CD14-positive monocyte (primary cell): ENCODE measurements around the gene FNIP1. TPM values are rescaled to one million over a fixed set of nuclear protein-coding genes. Genes with fewer than 3 reads are reported as not detected.
"Not testable (repeated sequence)": the region's sequence is repeated elsewhere in the genome, so short reads cannot be mapped to it uniquely, and the experiment has no call there.

Source experiments
- DNase-seq, 3 donors: peaks; one replicate each; pipeline ENCODE4 v3.0.0-alpha.2; 2011 to 2022
- H2AFZ ChIP-seq: 2 replicates; pipeline ENCODE4 v1.6.0; 2012; ENCODE audit warnings: mild to moderate bottlenecking, low read depth, low read length, inconsistent platforms; ENCODE audit not compliant: insufficient read depth, poor library complexity, severe bottlenecking
- H3K27ac ChIP-seq, 2 donors: 1 replicate in 1 of 2; 2 replicates in 1 of 2; pipeline ENCODE4 v1.5.1; 2012 to 2013; ENCODE audit warnings: low read length in 2 of 2, control low read depth in 1 of 2, inconsistent platforms in 1 of 2, low read depth in 1 of 2, mild to moderate bottlenecking in 1 of 2
- H3K27me3 ChIP-seq, 2 donors: one replicate each; pipeline versions ENCODE4 v1.6.0 to v1.6.1; 2011 to 2013; ENCODE audit warnings: low read length in 2 of 2; ENCODE audit not compliant: control insufficient read depth in 2 of 2, insufficient read depth in 2 of 2
- H3K36me3 ChIP-seq, 2 donors: replicated peaks in 1 of 2; 1 replicate in 1 of 2; 2 replicates in 1 of 2; pipeline versions ENCODE4 v1.5.1 to v1.6.1; 2012 to 2013; ENCODE audit warnings: low read length in 2 of 2, control low read depth in 1 of 2, inconsistent platforms in 1 of 2, mild to moderate bottlenecking in 1 of 2; ENCODE audit not compliant: insufficient read depth in 2 of 2, control insufficient read depth in 1 of 2
- H3K4me1 ChIP-seq, 2 donors: 1 replicate in 1 of 2; 2 replicates in 1 of 2; pipeline versions ENCODE4 v1.5.1 to v1.6.1; 2012 to 2013; ENCODE audit warnings: low read length in 2 of 2, control low read depth in 1 of 2, inconsistent platforms in 1 of 2, mild to moderate bottlenecking in 1 of 2, moderate library complexity in 1 of 2; ENCODE audit not compliant: insufficient read depth in 2 of 2, control insufficient read depth in 1 of 2
- H3K4me2 ChIP-seq: replicated peaks from 2 replicates; pipeline ENCODE3; 2012; ENCODE audit warnings: low read length, moderate library complexity, mild to moderate bottlenecking; ENCODE audit not compliant: poor library complexity, severe bottlenecking; ENCODE audit errors: extremely low read depth
- H3K4me3 ChIP-seq, 3 experiments: fragments of 200-600 bp in 1 of 3; sonication (generic) in 1 of 3; replicated peaks in 1 of 3; 1 replicate in 2 of 3; 2 replicates in 1 of 3; pipeline ENCODE4 v1.5.1; 2011 to 2013; ENCODE audit warnings: low read length in 3 of 3, mild to moderate bottlenecking in 3 of 3, control low read depth in 2 of 3, low read depth in 2 of 3, inconsistent platforms in 1 of 3, moderate library complexity in 1 of 3
- H3K79me2 ChIP-seq: 2 replicates; pipeline ENCODE4 v1.6.0; 2012; ENCODE audit warnings: mild to moderate bottlenecking, control low read depth, inconsistent platforms, low read length, moderate library complexity; ENCODE audit not compliant: insufficient read depth
- H3K9ac ChIP-seq: 2 replicates; pipeline ENCODE4 v1.6.0; 2017; ENCODE audit warnings: low read length, mild to moderate bottlenecking; ENCODE audit not compliant: insufficient read depth, poor library complexity, severe bottlenecking
- H3K9me3 ChIP-seq, 2 donors: replicated peaks in 1 of 2; 1 replicate in 1 of 2; 2 replicates in 1 of 2; pipeline versions ENCODE4 v1.5.1 to v1.6.1; 2012 to 2013; ENCODE audit warnings: low read length in 2 of 2, control low read depth in 1 of 2; ENCODE audit not compliant: control insufficient read depth in 1 of 2, insufficient read depth in 1 of 2
- H4K20me1 ChIP-seq: 2 replicates; pipeline ENCODE4 v1.6.0; 2012; ENCODE audit warnings: mild to moderate bottlenecking, low read length, control low read depth, moderate library complexity; ENCODE audit not compliant: insufficient read depth
- H3K27ac Mint-ChIP-seq, 7 donors: one replicate each; pipeline ENCODE4 v1.8.0; 2020; ENCODE audit warnings: mild to moderate bottlenecking in 7 of 7, mixed read lengths in 7 of 7, moderate library complexity in 6 of 7, inconsistent platforms in 2 of 7
- H3K27me3 Mint-ChIP-seq, 3 donors: one replicate each; pipeline ENCODE4 v1.8.0; 2021 to 2022; ENCODE audit warnings: low read depth in 3 of 3, mild to moderate bottlenecking in 3 of 3, mixed read lengths in 3 of 3, moderate library complexity in 3 of 3, inconsistent platforms in 1 of 3
- H3K36me3 Mint-ChIP-seq, 2 donors: one replicate each; pipeline ENCODE4 v1.8.0; 2020; ENCODE audit warnings: mixed read lengths in 2 of 2, inconsistent platforms in 1 of 2, mild to moderate bottlenecking in 1 of 2
- H3K4me1 Mint-ChIP-seq: one replicate; pipeline ENCODE4 v1.8.0; 2020; ENCODE audit warnings: mild to moderate bottlenecking, mixed read lengths
- H3K4me3 Mint-ChIP-seq, 2 donors: one replicate each; pipeline ENCODE4 v1.8.0; 2020; ENCODE audit warnings: mild to moderate bottlenecking in 2 of 2, mixed read lengths in 2 of 2, moderate library complexity in 1 of 2
- H3K9me3 Mint-ChIP-seq, 7 donors: one replicate each; pipeline ENCODE4 v1.8.0; 2020 to 2022; ENCODE audit warnings: mixed read lengths in 7 of 7, mild to moderate bottlenecking in 6 of 7, moderate library complexity in 6 of 7, inconsistent platforms in 2 of 7
- CTCF ChIP-seq: fragments of 200-600 bp; IDR thresholded peaks from one replicate; pipeline ENCODE4 v1.8.0; 2022; ENCODE audit warnings: antibody characterized with exemption, mild to moderate bottlenecking
- WGBS: methylation state at CpG from one replicate; pipeline ENCODE4 v1.1.5; 2013; ENCODE audit warnings: missing lambda C conversion rate; ENCODE audit not compliant: insufficient coverage; 5-methylcytosine and 5-hydroxymethylcytosine counted together
- intact Hi-C, 2 donors: fragments of 100-400 bp; cut with micrococcal nuclease; formaldehyde crosslinking; loops; one replicate each; pipeline versions ENCODE4 v1.15.0 to v1.15.1; 2023
- polyA plus RNA-seq, 3 donors: library from polyadenylated mRNA; depleted of rRNA in 1 of 3; unstranded in 2 of 3; stranded (reverse) in 1 of 3; fragments of 300-500 nt in 2 of 3; fragments of >200 nt in 1 of 3; fragmentation: Illumina TruSeq in 2 of 3; gene quantifications; 1 replicate in 2 of 3; 2 replicates in 1 of 3; pipeline ENCODE4 v1.2.3, GENCODE V29; 2012 to 2021

Gene FNIP1
- polyA plus RNA-seq, 3 donors: 13.6 to 17.3 (median 16.3) TPM

GRCh38 chr5:131845828-131846227 is 49.0 kb upstream of the FNIP1 start:
- no peaks in the 10 kb centered on the region for H3K4me1 ChIP-seq
- no peaks in the 10 kb centered on the region for H4K20me1 ChIP-seq
- no peak overlapping the region for H2AFZ ChIP-seq
- H3K27ac ChIP-seq: no peak overlapping the region
- H3K27me3 ChIP-seq: no peaks in the 10 kb centered on the region
- no peaks in the 10 kb centered on the region for H3K79me2 ChIP-seq
- no peak overlapping the region for H3K4me3 ChIP-seq
- no peak for DNase-seq
- no peak overlapping the region for H3K9ac ChIP-seq
- no peak for TF ChIP-seq CTCF
- H3K9me3 ChIP-seq: peaks cover 30% of the 10 kb centered on the region in 2 donors
- no peaks in the 10 kb centered on the region for H3K4me1 Mint-ChIP-seq
- no peak overlapping the region for H3K4me3 Mint-ChIP-seq
- no peak overlapping the region for H3K4me2 ChIP-seq
- peaks cover 30 to 72% (median 57%) of the 10 kb centered on the region in 7 donors for H3K9me3 Mint-ChIP-seq
- peaks cover 0 to 2% (median 0%) of the 10 kb centered on the region in 3 donors for H3K27me3 Mint-ChIP-seq
- no peak overlapping the region for H3K27ac Mint-ChIP-seq
- H3K36me3 Mint-ChIP-seq: no peaks in the 10 kb centered on the region
- intact Hi-C loops: no loop called here
- no peaks in the 10 kb centered on the region for H3K36me3 ChIP-seq

- DNase-seq, H3K36me3 Mint-ChIP-seq, H4K20me1 ChIP-seq, H3K79me2 ChIP-seq, H3K4me1 Mint-ChIP-seq, H2AFZ ChIP-seq, H3K4me2 ChIP-seq, H3K4me3 Mint-ChIP-seq, H3K27me3 ChIP-seq, H3K27me3 Mint-ChIP-seq, H3K27ac Mint-ChIP-seq, H3K9ac ChIP-seq, intact Hi-C loops, H3K4me3 ChIP-seq, H3K27ac ChIP-seq, H3K4me1 ChIP-seq, H3K36me3 ChIP-seq: not testable (repeated sequence)
- H3K9me3 Mint-ChIP-seq: peaks cover 30 to 77% (median 54%) of the 10 kb centered on the region in 7 donors
- no CpG with 5 or more reads among the region's 1 CpG for WGBS
- peaks cover 22 to 27% of the 10 kb centered on the region in 2 donors for H3K9me3 ChIP-seq
Observed at GRCh38 chr5:131842971-131843370, 46.2 kb upstream of the FNIP1 start.

- H3K27ac Mint-ChIP-seq, H3K27me3 Mint-ChIP-seq, intact Hi-C loops, H3K79me2 ChIP-seq, H3K27me3 ChIP-seq, H3K4me1 Mint-ChIP-seq, H3K4me3 Mint-ChIP-seq, H3K4me1 ChIP-seq, H3K9ac ChIP-seq, H4K20me1 ChIP-seq, H3K4me2 ChIP-seq, H3K4me3 ChIP-seq, H3K27ac ChIP-seq, DNase-seq, H2AFZ ChIP-seq, H3K36me3 Mint-ChIP-seq, H3K36me3 ChIP-seq: not testable (repeated sequence)
- peaks cover 4 to 14% of the 10 kb centered on the region in 2 donors for H3K9me3 ChIP-seq
- WGBS: no CpG with 5 or more reads among the region's 2 CpGs
- H3K9me3 Mint-ChIP-seq: peaks cover 4 to 26% (median 14%) of the 10 kb centered on the region in 7 donors
Observed at GRCh38 chr5:131832702-131833101, 35.9 kb upstream of the FNIP1 start.
